Measurements from ENCODE around the gene SIRT4.
"Not testable (repeated sequence)": the region's sequence is repeated elsewhere in the genome, so short reads cannot be mapped to it uniquely, and the experiment has no call there.

SIRT4 gene

DNA sequence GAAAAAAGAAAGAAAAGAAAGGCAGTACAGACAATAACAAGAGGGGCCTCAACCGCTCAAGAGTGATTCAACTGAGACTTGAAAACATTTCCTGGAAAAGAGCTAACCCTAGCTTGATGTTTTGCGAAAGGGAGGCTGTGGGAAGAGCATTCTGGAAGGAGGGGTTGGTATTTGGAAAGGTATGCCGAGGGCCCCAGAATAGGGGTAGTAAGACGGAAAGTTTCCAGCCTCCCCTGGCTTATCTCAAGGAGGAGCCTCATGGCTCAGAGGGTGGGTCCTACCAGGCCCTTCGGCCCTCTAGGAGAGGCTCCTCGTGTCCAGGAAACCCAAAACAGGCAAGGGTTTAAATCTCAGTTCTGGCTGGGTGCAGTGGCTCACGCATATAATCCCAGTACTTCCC, 18.8 kb upstream of the SIRT4 start:
- no peak for DNase-seq

DNA sequence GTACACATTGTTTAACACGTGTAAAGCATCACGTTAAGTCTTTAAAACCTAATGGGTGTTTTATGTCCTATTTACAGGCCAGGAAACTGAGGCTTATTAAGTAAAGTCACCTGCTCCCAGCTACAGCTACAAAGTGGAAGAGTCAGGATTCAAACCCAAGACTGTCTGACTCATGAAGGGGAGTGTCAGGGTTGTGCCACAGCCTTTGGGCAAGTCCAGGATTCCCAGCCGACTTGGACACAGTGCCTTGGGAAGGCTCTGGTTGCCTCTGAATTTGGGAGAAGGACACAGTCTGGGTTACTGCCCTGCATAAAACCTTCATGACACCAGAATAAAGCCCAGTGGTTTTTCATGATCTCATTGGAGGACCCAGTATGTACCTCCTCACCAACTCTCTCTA, 17.7 kb upstream of the SIRT4 start:
- no peak for DNase-seq

DNA sequence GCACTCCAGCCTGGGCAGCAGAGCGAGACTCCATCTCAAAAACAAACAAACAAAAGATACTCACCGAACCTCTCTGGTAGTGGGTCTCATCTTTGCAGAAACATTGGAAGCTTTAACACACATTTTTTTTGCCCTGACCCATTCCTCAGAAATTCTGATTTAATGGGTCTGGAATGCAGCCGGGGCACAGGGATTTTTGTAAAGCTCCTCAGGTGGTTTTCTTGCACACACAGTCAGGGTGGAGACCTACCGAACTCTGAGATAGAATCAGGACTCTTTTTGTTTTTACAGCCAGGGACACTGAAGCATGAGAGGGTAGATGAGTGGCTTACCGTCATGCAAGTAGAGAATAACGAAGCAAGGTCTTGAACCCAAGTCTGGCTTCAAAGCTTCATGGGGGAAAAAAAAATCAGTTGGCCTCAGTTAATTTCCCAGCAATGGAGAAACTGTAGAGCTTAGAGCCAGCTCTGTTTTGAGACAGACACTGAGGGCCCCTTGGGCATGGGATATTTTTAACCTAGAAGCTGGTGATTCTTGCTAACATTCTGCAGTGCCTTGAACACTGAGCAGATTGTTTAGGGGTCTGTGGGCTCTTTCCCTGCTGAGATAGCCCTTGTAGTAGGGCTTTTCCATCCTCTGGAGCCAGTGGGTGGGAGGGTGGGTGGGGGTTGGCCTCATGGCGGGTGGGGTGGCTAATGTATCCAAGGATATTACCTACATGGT, 15.2 kb upstream of the SIRT4 start:
- DNase-seq = no peak

DNA sequence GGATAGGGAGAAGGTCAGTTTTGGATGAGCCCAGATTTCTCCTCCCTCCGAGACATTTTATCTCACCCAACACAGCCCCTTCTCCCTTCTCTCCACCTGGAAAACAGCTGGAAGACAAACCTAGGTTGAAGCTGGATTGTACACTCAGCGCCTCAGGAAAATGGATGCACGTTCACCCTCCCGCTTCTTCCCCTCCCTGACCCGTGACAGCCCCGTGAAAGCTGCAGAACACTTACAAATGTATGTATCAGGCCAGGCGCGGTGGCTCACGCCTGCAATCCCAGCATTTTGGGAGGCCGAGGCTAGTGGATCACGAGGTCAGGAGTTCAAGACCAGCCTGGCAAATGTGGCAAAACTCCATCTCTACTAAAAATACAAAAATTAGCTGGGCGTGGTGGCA, 14.6 kb upstream of the SIRT4 start:
- no peak for DNase-seq

DNA sequence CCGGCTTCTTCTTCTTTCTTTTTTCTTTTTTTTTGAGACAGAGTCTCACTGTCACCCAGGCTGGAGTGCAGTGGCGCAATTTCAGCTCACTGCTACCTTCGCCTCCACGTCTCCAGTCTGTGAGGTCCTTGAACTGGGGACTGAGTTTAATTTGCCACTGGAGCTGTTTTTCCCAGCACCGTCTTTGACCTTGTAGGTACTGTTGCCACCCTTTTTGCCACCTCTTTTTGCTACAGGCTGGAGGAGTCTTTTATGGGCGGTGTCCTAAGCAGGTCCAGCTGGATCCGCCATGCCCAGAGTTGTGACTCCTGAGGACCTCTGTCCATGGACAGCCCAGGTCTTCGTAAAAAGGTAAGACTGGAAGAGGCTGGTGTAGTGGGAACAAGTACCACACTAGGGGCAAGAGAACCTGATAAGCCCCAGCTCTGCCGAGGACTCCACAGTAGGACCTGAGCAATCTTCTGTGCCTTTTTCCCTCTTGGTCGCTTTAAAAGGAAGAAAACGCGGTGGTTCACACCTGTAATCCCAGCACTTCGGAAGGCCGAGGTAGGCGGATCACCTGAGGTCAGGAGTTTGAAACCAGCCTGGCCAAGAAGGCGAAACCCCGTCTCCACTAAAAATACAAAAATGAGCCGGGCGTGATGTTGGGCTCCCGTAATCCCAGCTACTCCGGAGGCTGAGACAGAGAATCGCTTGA, 11.4 kb upstream of the SIRT4 start:
- peak; percentile 38 to 43 for DNase-seq

DNA sequence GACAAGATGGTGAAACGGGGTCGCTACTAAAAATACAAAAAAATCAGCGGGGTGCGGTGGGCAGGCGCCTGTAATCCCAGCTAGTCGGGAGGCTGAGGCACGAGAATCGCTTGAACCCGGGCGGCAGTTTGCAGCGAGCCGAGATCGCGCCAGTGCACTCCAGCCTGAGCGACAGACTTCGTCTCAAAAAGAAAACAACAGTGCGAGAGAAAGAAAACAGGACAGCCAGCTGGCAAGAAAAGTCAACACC, 9.8 kb upstream of the SIRT4 start:
- DNase-seq = no peak

DNA sequence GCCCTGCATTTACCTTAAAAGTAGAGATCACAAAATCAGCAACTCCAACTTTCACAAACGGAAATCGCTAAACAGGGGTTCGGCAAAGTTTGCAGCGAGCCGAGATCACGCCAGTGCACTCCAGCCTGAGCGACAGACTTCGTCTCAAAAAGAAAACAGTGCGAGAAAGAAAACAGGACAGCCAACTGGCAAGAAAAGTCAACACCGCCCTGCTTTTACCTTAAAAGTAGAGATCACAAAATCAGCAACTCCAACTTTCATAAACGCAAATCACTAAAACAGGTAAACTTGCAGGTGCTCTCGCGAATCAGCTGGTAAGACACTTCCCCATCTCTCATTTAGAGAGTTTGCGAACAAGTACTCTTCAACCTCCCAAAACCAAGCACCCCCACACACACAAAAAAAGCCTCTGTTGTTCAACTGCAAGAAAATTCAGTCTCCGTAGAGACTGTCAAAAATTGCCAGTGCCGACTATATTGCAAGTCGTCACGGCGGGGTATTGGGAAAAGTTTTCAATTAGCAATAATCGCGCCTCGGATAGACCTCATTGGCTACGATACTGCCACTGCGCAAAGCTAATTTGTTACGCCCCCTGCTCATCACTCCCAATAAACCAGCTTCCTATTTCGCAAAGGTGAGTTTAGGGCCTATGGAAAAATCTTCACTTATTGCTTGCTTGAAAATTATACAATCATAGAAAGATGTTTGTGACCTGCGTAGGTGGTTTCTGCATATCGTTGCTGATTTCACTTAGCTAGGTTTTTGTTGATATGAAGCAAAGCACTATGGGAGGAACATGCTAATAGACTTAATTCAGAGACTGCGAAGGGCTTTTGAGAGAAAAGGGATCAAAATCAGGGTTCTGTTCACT, 9.2 kb upstream of the SIRT4 start, which contains the start of gene RNU4-1:
TSS of gene RNU4-1 (minus strand) at position 577 of the 871 bp plus-strand sequence.
- DNase-seq = peak; percentile 96 to 97

DNA sequence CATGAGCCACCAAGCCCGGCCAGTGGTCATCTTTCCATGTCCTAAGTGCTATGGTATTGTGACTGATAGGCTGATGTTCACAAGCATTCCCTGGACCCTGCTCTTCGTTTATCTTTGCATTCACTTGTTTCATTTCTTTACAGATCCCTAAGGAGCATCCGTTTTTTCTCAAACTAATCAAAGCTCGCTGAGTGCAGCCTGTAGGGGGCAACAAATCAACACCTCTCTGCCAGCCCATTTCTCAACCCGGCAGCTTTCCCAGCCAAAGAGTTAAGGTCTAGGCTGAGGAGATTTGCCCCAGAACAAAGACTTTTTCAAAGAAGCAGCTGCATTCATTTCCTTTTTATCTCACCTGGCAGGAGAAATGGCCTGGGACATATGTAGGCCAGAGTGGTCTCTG, 12.1 kb downstream of the SIRT4 start:
- DNase-seq = no peak

DNA sequence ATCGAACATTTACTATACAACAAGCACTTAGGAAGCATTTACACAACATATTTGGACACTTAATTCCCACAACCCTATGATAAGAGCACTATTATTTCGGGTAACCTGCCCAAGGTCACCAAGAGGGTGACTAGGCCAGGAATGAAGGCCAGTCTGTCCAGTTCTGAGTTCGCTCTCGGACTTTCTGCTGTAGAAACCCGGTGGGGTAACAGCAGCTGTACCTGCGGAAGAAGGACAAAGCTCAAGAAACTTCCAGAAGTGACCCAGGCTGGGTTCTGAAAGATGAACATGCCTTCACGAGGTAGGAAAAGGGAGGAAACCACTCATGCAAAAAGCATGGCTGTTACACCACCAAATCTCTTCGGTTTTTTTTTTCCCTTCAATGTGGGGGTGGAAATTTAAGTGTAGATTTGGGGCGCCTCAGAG, 14.7 kb downstream of the SIRT4 start:
- DNase-seq = no peak

DNA sequence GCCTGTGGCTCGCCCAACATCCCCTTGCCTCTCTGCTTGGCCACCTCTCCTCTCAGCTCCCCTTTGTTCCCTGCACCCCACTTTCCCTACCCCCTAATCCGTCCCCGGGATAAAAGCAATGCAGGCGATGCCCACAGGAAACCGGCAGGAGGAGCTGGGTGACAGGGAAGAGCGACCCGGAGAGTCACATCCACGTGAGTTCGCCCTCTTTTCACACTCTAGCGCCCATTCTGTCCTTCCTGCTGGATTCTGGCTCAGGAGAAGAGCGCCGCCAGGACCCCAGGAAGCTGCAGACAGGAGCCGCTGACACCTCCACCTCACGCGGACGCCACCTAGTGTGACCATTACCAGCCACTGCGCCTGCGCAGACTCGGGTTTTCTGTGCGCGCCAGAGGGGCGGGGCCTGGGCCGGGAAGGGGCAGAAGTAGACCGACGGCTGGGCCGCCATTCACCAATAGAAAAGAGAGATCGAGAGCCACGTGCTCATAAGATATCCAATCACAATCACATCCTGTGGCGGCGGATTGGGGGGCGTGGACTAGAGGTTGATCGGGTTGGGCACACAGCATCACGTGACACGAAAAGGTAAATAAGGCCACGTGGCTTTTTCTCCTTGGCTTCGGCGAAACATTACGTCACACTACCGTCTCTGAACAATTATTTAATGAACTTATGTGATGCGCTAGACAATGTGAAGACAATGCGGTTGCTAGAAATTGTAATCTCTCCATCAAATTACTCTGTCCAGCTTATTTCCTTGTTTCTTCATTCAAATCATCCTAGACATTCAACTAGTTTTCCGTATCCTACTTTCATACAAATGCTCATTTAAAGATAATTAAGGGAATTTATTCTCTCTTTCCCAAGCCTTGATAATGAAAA, 15.3 kb downstream of the SIRT4 start:
- peak; percentile 99 for DNase-seq

DNA sequence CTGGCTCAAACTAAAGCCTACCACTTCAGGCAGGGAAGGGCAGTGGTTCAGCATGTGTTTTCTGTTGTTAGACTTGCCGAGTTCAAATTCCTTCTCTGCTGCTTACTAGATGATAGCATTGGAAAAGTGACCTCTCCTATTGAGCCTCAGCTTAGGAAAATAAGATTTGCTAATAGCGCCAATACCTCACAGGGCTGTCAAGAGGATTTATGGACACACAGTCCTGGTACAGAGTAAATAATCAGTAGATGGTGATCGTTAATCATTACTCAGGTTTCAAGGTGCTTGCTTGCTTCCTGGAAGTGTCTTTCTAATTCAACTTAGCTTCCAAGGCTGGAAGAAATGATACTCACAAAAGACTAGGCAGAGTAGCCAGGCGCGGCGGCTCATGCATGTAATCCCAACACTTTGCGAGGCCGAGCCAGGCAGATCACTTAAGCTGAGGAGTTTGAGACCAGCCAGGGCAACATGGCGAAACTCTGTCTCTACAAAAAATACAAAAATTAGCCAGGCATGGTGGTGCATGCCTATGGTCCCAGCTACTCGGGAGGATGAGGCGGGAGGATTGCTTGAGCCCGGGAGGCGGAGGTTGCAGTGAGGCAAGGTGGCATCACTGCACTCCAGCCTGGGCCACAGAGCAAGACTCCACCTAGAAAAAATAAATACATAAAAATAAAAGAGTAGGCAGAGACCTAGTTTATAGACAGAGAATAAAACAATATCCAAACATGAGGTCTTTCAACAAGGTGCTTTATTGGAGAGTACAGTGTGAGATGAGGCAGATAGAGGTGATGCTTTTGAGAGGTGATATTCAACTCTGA, 19.5 kb downstream of the SIRT4 start:
- no peak for DNase-seq

DNA sequence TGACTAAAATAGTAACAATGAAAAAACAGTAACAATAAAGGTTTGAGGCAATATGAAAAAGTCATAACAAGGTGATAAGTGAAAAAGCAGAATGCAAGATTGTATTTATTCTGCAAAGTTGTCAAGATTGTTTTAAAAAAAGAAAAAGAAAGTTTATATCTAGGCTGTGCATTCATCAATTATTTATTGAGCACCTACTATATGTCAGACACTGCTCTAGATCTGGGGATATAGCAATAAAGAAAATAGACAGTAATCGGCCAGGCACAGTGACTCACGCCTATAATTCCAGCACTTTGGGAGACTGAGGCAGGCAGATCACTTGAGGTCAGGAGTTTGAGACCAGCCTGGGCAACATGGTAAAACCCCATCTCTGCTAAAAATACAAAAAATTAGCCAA, 21.7 kb downstream of the SIRT4 start:
- no peak for DNase-seq

DNA sequence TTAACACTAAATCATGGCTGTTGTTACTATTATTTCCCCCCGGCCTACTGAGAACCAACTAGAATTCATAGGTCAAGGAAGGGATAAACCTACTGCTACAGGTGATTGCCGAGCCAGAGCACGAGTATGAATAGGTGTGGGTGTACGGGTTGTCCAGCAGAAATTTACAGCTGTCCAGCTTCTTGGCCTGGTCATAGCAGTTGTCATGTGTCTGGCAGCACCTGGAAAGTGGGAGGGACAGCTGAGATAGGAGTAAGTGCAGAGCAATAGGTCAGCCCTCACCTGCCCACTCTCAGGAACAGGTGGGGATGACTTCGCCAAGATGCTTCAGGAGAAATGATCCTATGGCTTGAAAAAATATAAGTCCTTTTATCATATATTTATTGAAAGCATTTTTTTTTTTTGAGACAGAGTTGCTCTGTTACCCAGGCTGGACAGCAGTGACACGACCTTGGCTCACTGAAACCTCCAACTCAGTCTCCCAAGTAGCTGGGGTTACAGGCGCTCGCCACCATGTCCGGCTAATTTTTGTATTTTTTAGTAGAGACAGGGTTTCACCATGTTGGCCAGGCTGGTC, 22.8 kb downstream of the SIRT4 start:
- DNase-seq = no peak

DNA sequence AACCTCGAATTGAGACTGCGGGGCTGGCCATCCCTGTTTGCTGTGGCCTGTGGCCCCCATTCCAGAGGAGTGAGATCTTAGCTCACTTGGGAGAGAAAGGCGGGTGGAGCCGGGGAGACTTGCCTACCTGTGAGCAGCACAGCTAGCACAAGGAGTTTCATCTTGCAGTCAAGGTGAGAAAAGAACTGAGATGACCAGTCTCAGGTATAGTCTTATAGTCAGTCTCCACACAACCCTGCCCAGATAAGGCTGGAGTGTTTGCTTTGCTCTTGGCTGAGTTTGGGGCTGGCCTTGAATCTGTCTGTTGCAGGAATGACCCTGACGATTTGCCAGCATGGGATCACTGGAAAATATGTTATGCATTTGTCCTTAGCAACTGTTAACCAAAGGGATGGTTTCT, 25.5 kb downstream of the SIRT4 start, which contains the start of gene PLA2G1B:
TSS of gene PLA2G1B (minus strand) at position 187 of the 400 bp plus-strand sequence. CDS start at position 161, 26 bp downstream.
- no peak for DNase-seq

DNA sequence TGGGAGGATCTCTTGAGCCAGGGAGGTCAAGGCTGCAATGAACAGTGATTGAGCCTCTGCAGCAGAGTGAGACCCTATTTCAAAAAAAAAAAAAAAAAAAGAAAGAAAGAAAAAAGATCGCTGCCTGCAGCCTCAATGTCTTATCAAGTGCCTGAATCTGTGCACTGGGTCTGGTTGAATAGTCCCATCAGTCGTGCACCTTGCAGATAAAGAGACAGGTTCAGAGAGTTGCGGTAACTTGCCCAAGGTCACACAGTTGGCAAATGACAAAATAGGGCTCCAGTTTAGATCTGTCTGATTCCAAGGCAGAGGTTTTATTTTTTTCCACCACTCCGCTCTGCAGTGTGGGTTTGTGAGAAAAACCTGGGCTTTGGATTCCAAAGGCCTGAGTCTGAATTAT, 26.1 kb downstream of the SIRT4 start:
- DNase-seq = no peak

DNA sequence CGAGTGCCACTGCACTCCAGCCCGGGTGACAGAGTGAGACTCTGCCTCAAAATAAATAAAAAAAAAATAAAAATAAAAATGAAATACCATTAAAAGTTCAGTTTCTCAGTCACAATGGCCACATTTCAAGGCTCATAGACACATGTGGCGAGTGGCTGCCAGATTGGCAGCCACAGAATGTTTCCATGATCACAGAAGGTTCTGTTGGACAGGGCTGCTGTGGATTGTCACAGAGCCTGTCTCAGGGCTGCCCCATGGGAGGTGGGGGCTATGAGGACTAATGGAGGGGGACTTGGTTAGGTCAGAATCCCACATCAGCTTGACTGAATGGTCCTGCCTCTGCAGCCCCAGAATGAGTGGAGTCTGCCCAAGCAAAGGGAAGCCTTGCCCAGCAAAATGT, 29.3 kb downstream of the SIRT4 start:
- DNase-seq = no peak

DNA sequence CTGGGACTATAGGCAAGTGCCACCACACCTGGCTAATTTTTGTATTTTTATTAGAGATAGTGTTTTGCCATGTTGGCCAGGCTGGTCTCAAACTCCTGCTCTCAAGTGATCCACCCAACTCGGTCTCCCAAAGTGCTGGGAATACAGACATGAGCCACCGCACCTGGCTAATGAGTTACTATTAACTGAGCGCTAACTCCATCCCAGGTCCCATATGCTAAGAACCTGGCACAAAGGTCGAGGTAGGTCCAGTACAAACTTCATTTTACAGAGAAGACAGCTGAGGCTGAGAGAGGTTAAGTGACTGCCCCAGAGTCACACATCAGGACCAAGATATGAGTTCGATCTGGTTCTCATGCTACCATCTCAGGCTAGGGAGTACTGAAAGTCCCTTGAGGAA, 29.9 kb downstream of the SIRT4 start:
- no peak for DNase-seq

DNA sequence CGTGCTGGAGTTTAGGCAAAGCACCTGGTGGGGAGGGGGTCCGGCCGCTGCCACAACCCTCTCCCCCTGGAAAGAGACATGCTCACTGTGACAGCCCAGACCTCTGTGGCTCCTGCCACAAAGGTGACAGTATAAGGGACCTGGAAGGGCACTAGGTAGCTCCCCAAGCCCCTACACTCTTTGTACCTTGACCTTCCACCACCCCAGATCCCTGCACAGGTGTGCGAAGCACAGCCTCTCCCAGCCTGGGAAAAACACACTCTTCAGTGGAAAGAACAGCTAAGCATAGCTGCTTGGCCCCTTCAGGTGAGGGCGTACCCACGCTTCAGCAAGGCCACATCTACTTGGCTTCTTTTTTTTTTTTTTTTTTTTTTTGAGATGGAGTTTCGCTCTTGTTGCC, 30.4 kb downstream of the SIRT4 start:
- DNase-seq = no peak

DNA sequence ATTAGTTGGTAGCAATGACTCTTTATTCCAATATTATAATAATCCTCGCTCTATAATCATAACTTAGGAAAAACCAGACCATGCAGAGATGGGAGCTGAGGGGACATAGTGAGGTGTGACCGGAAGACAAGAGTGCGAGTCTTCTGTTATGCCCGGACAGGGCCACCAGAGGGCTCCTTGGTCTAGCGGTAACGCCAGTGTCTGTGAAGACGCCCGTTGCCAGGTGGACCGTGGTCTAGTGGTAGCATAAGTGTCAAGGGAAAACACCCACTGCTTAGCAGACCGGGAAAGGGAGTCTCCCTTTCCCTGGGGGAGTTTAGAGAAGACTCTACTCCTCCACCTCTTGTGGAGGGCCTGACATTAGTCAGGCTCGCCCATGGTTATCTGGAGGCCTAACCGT, 33.3 kb downstream of the SIRT4 start:
- DNase-seq = peak; percentile 6 to 35

DNA sequence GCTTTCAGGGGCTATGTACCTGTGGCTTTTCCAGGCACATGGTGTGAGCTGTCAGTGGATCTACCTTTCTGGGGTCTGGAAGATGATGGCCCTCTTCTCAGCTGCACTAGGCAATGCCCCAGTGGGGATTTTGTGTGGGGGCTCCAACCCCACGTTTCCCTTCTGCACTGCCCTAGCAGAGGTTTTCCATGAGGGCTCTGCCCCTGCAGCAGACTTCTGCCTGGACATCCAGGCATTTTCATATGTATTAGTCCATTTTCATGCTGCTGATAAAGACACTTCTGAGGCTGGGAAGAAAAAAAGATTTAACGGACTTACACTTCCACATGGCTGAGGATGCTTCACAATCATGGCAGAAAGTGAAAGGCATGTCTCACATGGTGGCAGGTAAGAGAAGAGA, 34.3 kb downstream of the SIRT4 start:
- DNase-seq = not testable (repeated sequence)

DNA sequence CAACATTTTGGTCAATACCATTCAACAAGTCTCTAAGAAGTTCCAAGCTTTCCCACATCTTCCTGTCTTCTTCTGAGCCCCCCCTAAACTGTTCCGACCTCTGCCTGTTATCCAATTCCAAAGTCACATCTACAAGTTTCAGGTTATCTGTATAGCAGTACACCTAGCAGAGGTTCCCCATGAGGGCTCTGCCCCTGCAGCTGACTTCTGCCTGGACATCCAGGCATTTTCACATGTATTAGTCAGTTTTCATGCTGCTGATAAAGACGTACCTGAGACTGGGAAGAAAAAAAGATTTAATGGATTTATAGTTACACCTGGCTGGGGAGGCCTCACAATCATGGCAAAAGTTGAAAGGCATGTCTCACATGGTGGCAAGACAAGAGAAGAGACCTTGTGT, 35.6 kb downstream of the SIRT4 start:
- DNase-seq = no peak

DNA sequence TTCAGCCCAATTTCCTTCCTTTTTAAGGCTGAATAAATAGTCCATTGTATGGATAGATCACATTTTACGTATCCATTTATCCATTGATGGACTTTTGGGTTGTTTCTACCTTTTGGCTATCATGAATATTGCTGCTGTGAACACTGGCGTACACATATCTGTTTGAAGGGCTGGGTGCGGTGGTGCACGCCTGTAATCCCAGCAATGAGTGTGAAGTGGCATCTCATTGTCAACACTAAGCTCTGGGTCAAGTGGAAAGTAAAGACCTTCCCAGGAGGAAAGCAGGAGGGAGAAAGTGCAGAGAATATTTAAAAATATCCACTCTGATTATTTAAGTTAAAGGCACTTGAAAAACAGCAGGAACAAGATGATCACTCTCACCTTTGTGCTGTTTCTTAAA, 37.1 kb downstream of the SIRT4 start:
- no peak for DNase-seq
